Lower leg skin (tissue), 3 donors: ENCODE data around the gene RAB4B.

Source experiments
- CTCF ChIP-seq, 3 donors: fragments of 450-650 bp; IDR thresholded peaks; one replicate each; pipeline ENCODE4 v1.5.1; 2016; ENCODE audit warnings: antibody characterized with exemption in 3 of 3, mild to moderate bottlenecking in 3 of 3, moderate library complexity in 2 of 3
- POLR2A ChIP-seq, 2 donors: fragments of 450-650 bp; IDR thresholded peaks; one replicate each; pipeline ENCODE4 v1.6.1; 2016 to 2017; ENCODE audit warnings: antibody characterized with exemption in 2 of 2, mild to moderate bottlenecking in 1 of 2, moderate library complexity in 1 of 2

GRCh38 chr19:40797166-40797962 is 19.3 kb downstream of the RAB4B start:
- no peak for TF ChIP-seq CTCF (IDR thresholded peaks at IDR 0.05)
- no peak for TF ChIP-seq POLR2A (IDR thresholded peaks at IDR 0.05)
